Uterus (tissue), 2 donors: ENCODE data around the gene GPR152.

Experiments
- CTCF ChIP-seq, 4 experiments: fragments of 200-600 bp in 2 of 4; fragments of 450-650 bp in 2 of 4; sonication (generic) in 2 of 4; IDR thresholded peaks; one replicate each; pipeline ENCODE4 v1.5.1; 2016 to 2019; ENCODE audit warnings: antibody characterized with exemption in 4 of 4, mild to moderate bottlenecking in 2 of 4, moderate library complexity in 1 of 4
- POLR2A ChIP-seq, 2 donors: fragments of 450-650 bp; IDR thresholded peaks; one replicate each; pipeline ENCODE4 v1.6.1; 2016; ENCODE audit warnings: antibody characterized with exemption in 2 of 2, mild to moderate bottlenecking in 1 of 2, moderate library complexity in 1 of 2

GRCh38 chr11:67413266-67413849, 39.2 kb downstream of the GPR152 start:
- TF ChIP-seq CTCF (IDR thresholded peaks at IDR 0.05) (no peak), POLR2A (IDR thresholded peaks at IDR 0.05) (no peak)
